ENCODE data around the gene PGPEP1. TPM values are rescaled to one million over a fixed set of nuclear protein-coding genes. Genes with fewer than 3 reads are reported as not detected.

Gene PGPEP1, protein sequence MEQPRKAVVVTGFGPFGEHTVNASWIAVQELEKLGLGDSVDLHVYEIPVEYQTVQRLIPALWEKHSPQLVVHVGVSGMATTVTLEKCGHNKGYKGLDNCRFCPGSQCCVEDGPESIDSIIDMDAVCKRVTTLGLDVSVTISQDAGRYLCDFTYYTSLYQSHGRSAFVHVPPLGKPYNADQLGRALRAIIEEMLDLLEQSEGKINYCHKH
- total RNA-seq (2022; extraction: Qiagen RNA extraction; ENCODE audit: low read depth) = 1.6 to 3.2 TPM (median 2.6 TPM) in 5 replicates

DNA sequence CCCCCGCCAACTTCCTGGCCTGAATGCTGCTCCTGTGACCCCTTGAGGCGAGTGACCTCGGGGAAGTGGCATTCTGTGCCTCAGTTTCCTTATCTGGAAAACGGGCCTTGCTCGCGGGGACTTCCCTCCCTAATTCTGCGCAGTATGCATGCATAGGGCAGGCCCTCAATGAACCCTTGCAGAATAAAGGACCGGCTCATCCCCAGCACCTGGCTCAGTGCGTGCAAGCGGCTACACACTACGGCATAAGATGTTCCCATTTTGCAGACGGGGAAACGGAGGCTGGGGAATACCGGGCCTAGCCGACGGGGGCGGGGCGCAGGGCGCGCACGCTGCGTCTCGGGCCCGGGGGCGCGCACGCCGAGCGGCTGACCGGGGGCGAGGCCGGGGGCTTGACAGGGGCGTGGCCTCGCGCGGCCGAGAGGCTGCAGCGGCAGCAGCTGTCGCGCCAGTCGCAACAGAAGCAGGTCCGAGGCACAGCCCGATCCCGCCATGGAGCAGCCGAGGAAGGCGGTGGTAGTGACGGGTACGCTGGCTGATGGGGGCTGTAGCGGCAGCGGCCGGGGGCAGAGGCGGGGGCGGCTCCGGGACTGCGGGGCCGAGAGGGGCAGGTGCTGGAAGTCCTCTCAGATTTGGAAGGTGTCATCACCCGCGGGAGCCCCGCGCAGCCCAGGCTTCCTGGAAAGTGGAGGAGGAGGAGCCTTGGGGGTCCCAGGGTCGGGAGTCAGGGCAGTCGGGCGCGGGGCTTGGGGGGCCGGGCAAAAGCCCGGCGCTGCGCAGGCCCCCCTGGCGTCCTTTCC is at the start of gene PGPEP1:
PGPEP1 (plus strand) TSS at position 409 of the 800 bp plus-strand sequence; CDS start at position 493, 84 bp downstream.

DNA sequence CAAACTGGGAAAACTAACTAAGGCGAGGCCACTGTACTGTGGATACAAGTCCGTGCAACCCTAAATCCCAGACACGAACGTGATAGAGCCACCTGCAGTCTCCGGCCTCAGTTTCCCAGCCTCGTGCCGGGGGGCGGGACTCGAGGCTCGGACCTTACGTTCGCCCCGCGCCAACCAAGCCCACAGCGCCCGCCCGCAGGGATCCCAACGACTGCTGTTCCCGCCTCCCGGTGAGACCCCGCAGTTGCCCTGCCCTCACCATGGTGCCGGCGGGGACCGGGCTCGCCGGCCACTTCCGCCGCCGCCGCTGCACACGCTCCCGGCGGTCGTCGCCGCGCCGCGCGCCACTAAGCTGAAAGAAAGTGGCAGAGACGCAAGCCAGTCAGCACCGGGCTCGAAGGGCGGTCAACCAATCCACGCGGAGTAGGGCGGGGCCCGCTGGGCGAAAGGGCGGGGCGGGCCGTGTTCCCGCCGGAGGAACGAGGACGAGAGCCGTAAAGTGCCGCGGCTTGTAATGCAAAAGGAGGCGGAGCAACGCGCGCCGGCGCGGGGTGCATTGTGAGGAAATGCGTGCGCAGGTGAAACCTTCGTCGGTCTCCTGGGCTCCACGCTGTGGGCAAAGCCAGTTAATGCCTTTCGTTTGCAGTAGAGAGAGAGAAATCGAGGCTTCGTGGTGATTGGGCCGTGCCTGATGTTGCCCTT is 17.5 kb upstream of the PGPEP1 start, which contains the start of gene LSM4:
LSM4 (minus strand) TSS at position 318 of the 702 bp plus-strand sequence; CDS start at position 262, 56 bp downstream.

DNA sequence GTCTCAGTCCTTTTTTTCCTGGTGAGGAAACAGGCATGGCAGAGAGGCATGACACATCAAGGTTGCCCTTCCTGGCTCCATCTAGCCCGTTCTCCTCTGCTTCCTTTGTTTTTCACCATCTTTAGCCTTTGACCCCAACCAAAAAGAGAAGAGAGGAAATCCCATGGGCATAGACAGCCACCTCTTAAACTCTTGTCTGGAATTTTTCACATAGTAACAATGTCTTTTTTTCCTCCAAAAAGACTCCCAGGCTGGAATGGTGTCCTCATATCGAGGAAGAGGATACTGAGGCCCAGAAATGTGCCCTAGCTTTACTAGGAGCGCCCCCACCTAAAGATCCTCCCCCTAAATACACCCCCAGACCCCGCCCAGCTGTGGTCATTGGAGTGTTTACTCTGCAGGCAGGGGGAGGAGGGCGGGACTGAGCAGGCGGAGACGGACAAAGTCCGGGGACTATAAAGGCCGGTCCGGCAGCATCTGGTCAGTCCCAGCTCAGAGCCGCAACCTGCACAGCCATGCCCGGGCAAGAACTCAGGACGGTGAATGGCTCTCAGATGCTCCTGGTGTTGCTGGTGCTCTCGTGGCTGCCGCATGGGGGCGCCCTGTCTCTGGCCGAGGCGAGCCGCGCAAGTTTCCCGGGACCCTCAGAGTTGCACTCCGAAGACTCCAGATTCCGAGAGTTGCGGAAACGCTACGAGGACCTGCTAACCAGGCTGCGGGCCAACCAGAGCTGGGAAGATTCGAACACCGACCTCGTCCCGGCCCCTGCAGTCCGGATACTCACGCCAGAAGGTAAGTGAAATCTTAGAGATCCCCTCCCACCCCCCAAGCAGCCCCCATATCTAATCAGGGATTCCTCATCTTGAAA is 45.5 kb downstream of the PGPEP1 start, which contains the start of gene GDF15:
GDF15 (plus strand) TSS at position 484 of the 868 bp plus-strand sequence; CDS start at position 516, 32 bp downstream.

DNA sequence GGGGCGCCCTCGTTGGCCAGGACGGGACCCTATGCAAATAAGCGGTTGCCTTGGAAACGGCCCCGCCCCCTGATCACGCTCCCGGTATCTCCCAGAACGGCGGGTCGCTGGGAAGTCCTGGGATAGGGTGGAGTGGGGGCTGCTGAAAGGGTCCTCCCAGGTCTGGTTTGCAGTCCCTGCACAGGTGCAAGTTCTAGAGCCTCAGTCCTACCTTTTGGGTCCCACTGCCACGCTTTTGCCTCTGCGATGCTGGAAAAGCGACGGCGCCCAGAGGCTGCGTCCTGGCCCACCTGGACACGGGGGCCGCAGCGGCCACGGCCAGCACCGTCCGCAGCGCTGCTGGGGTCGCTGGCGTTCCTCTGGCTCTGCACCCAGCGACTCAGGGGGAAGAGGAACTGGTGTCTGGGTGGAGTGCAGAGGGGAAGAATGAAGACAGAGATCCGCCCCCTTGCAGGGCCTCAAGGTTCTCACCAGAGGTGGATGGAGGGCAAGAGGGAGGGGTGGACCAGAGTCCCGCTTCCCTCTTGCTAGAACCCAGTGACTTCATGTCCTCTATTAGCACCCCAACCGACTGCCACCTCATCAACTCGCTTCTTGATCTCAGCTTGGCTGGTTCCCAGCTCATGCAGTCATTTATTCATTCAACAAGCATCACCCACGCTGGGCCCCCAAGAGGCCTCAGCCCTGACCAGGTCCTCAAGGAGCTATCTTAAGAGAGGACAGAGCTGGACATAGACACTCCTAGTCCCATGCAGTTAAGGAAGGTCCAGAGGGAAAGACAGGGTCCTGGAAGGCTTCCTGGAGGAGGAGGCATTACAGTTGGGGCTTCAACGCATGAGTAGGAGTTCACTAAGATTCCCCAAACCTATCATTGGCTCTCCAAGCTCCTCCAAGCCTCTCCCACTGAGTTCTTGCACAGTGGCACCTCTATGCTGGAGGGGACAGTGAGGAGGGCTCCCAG is 57.1 kb downstream of the PGPEP1 start, which contains the start of gene LRRC25:
LRRC25 (minus strand) TSS at position 381 of the 961 bp plus-strand sequence. CDS start 659 bp downstream, outside the sequence.

DNA sequence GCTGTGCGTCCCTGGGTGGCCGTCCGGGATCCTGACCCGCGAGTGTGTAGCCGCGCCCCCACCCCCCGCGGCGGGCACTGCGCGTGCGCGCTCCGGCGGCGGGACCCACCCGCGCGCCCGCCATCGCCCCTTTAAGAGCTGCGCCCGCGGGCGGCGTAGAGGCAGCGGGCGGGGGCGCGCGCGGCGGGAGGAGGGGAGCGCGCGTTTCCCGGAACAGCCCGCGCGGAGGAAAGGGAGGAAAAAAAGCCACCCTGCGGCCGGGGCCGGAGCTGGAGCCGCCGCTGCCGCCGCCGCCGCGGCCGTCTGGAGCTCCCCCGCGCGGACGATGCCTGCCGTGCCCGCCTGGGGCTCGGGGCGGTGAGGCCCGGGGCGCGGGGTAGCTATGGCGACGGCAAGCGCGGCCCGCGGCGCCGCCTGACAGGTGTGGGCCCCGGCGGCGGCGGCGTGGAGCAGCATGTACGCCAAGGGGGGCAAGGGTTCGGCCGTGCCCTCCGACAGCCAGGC is 78.8 kb downstream of the PGPEP1 start, which contains the start of gene SSBP4:
SSBP4 (plus strand) TSS at position 204 of the 504 bp plus-strand sequence; CDS start at position 455, 251 bp downstream.

Other genes starting within 250 kb of the PGPEP1 start
- 1.9 to 2.6 TPM (median 2.3 TPM) in 5 replicates for gene MAST3, start 242.8 kb upstream of the PGPEP1 start, total RNA-seq (2022; extraction: Qiagen RNA extraction; ENCODE audit: low read depth)
- 1.0 to 16.9 TPM (median 11.6 TPM) in 5 replicates for gene PIK3R2, start 187.4 kb upstream of the PGPEP1 start, total RNA-seq (2022; extraction: Qiagen RNA extraction; ENCODE audit: low read depth)
- 7.9 to 26.4 TPM (median 16.4 TPM) in 5 replicates for gene IFI30, start 166.8 kb upstream of the PGPEP1 start, total RNA-seq (2022; extraction: Qiagen RNA extraction; ENCODE audit: low read depth)
- 6.7 to 12.9 TPM (median 12.3 TPM) in 5 replicates for gene MPV17L2, start 147.4 kb upstream of the PGPEP1 start, total RNA-seq (2022; extraction: Qiagen RNA extraction; ENCODE audit: low read depth)
- gene RAB3A, start 136.6 kb upstream of the PGPEP1 start, total RNA-seq (2022; extraction: Qiagen RNA extraction; ENCODE audit: low read depth) = 0.50 to 1.3 TPM (median 0.95 TPM) in 5 replicates
- 0.12 to 0.99 TPM (median 0.14 TPM) in 3 of 5 replicates, not detected in the others for gene PDE4C, start 114.2 kb upstream of the PGPEP1 start, total RNA-seq (2022; extraction: Qiagen RNA extraction; ENCODE audit: low read depth)
- gene IQCN, start 66.1 kb upstream of the PGPEP1 start, total RNA-seq (2022; extraction: Qiagen RNA extraction; ENCODE audit: low read depth) = 0.61 to 0.98 TPM (median 0.72 TPM) in 5 replicates
- gene JUND, start 59.0 kb upstream of the PGPEP1 start, total RNA-seq (2022; extraction: Qiagen RNA extraction; ENCODE audit: low read depth) = 22.6 to 65.5 TPM (median 54.9 TPM) in 5 replicates
- 200 to 249 TPM (median 235 TPM) in 5 replicates for gene LSM4, start 17.5 kb upstream of the PGPEP1 start, total RNA-seq (2022; extraction: Qiagen RNA extraction; ENCODE audit: low read depth)
- gene GDF15, start 45.6 kb downstream of the PGPEP1 start, total RNA-seq (2022; extraction: Qiagen RNA extraction; ENCODE audit: low read depth) = 15.2 to 41.1 TPM (median 30.8 TPM) in 5 replicates
- gene LRRC25, start 57.0 kb downstream of the PGPEP1 start, total RNA-seq (2022; extraction: Qiagen RNA extraction; ENCODE audit: low read depth) = not detected in 5 replicates
- gene SSBP4, start 78.8 kb downstream of the PGPEP1 start, total RNA-seq (2022; extraction: Qiagen RNA extraction; ENCODE audit: low read depth) = 30.2 to 51.6 TPM (median 49.6 TPM) in 5 replicates
- gene ISYNA1, start 97.5 kb downstream of the PGPEP1 start, total RNA-seq (2022; extraction: Qiagen RNA extraction; ENCODE audit: low read depth) = 28.6 to 46.9 TPM (median 39.3 TPM) in 5 replicates
- gene ELL, start 181.5 kb downstream of the PGPEP1 start, total RNA-seq (2022; extraction: Qiagen RNA extraction; ENCODE audit: low read depth) = 3.7 to 6.5 TPM (median 5.4 TPM) in 5 replicates
- 85.4 to 164 TPM (median 152 TPM) in 5 replicates for gene FKBP8, start 203.0 kb downstream of the PGPEP1 start, total RNA-seq (2022; extraction: Qiagen RNA extraction; ENCODE audit: low read depth)
- gene KXD1, start 217.3 kb downstream of the PGPEP1 start, total RNA-seq (2022; extraction: Qiagen RNA extraction; ENCODE audit: low read depth) = 74.1 to 108 TPM (median 102 TPM) in 5 replicates
- 1,053 to 1,266 TPM (median 1,114 TPM) in 5 replicates for gene UBA52, start 231.3 kb downstream of the PGPEP1 start, total RNA-seq (2022; extraction: Qiagen RNA extraction; ENCODE audit: low read depth)
- 31.0 to 64.3 TPM (median 56.1 TPM) in 5 replicates for gene REX1BD, start 248.2 kb downstream of the PGPEP1 start, total RNA-seq (2022; extraction: Qiagen RNA extraction; ENCODE audit: low read depth)